PC-3 (cell line): Measurements from ENCODE around the gene SAFB. TPM values are rescaled to one million over a fixed set of nuclear protein-coding genes. Genes with fewer than 3 reads are reported as not detected.
A peak's percentile ranks its signal among the peaks of the same experiment; 100 is the strongest.

ENCODE experiments used
- ATAC-seq: fragments of 200-7000 bp; cut with Tn5 transposase; 2 replicates; pipeline ENCODE4 v1.9.1; 2020; ENCODE audit warnings: mild to moderate bottlenecking, moderate library complexity
- BruUV-seq: library from RNA; stranded (reverse); fragments of 400-500 nt; replicated peaks from 2 replicates; lab custom pipeline; 2021; lab: Mats Ljungman, UMichigan
- CTCF ChIA-PET: fragments of 300-600 bp; sonication (Branson Sonifier 250); formaldehyde crosslinking; loops from one replicate; lab custom pipeline; 2022; ENCODE audit warnings: antibody characterized with exemption; lab: Charles Lee
- POLR2A ChIA-PET: fragments of 300-600 bp; sonication (Branson Sonifier 250); formaldehyde crosslinking; loops from one replicate; lab custom pipeline; 2022; ENCODE audit warnings: antibody characterized with exemption; ENCODE audit not compliant: unreplicated experiment; lab: Charles Lee
- DNase-seq: peaks from one replicate; pipeline ENCODE4 v3.0.0-alpha.2; 2015
- H2AFZ ChIP-seq: fragments of 300-600 bp; sonication (generic); 2 replicates; pipeline ENCODE4 v1.6.0; 2016; ENCODE audit warnings: antibody characterized with exemption, low read length
- H3F3A ChIP-seq: fragments of 300-600 bp; sonication (generic); one replicate; pipeline ENCODE4 v1.6.0; 2017; ENCODE audit warnings: antibody characterized with exemption, low read length, control low read depth, mild to moderate bottlenecking; ENCODE audit not compliant: unreplicated experiment
- H3K27ac ChIP-seq: fragments of 300-600 bp; sonication (generic); 2 replicates; pipeline ENCODE4 v1.5.1; 2016; ENCODE audit warnings: mild to moderate bottlenecking, low read length
- H3K27me3 ChIP-seq: fragments of 300-600 bp; sonication (generic); 2 replicates; pipeline ENCODE4 v1.6.1; 2016; ENCODE audit warnings: low read length, mixed read lengths
- H3K36me3 ChIP-seq: fragments of 300-600 bp; sonication (generic); 2 replicates; pipeline ENCODE4 v1.6.1; 2016; ENCODE audit warnings: low read depth, mixed run types, low read length, mixed read lengths
- H3K4me1 ChIP-seq: fragments of 300-600 bp; sonication (generic); 2 replicates; pipeline ENCODE4 v1.5.1; 2016; ENCODE audit warnings: low read length; ENCODE audit not compliant: insufficient read depth
- H3K4me2 ChIP-seq: fragments of 300-600 bp; sonication (generic); 2 replicates; pipeline ENCODE4 v1.6.0; 2016; ENCODE audit warnings: low read length
- H3K4me3 ChIP-seq: fragments of 300-600 bp; sonication (generic); 2 replicates; pipeline ENCODE4 v1.5.1; 2016; ENCODE audit warnings: mild to moderate bottlenecking, low read length, mixed read lengths
- H3K79me2 ChIP-seq: fragments of 300-600 bp; sonication (generic); 2 replicates; pipeline ENCODE4 v1.6.1; 2017; ENCODE audit warnings: low read length, mixed read lengths
- H3K9ac ChIP-seq: fragments of 300-600 bp; sonication (generic); 2 replicates; pipeline ENCODE4 v1.6.0; 2016; ENCODE audit warnings: mild to moderate bottlenecking, low read length
- H3K9me2 ChIP-seq: fragments of 300-600 bp; sonication (generic); replicated peaks from 2 replicates; pipeline ENCODE4 v1.6.1; 2016; ENCODE audit warnings: mixed run types, low read length, mixed read lengths
- H3K9me3 ChIP-seq: fragments of 300-600 bp; sonication (generic); 2 replicates; pipeline ENCODE4 v1.6.1; 2016; ENCODE audit warnings: low read length, mixed read lengths
- H4K20me1 ChIP-seq: fragments of 300-600 bp; sonication (generic); 2 replicates; pipeline ENCODE4 v1.6.1; 2016; ENCODE audit warnings: low read length, mixed read lengths
- EZH2 ChIP-seq: fragments of 300-600 bp; sonication (generic); IDR thresholded peaks from one replicate; pipeline ENCODE4 v1.6.1; 2017; ENCODE audit warnings: antibody characterized with exemption, mild to moderate bottlenecking, low read length; ENCODE audit not compliant: unreplicated experiment
- EZH2phosphoT487 ChIP-seq: fragments of 300-600 bp; sonication (generic); IDR thresholded peaks from 2 replicates; pipeline ENCODE4 v1.6.1; 2018; ENCODE audit warnings: mild to moderate bottlenecking, antibody characterized with exemption, low read length, borderline replicate concordance
- intact Hi-C: fragments of 100-400 bp; cut with micrococcal nuclease; formaldehyde crosslinking; loops from 2 replicates; pipeline ENCODE4 v1.9.0; 2023
- total RNA-seq: library from RNA; depleted of rRNA; stranded (reverse); fragments of >200 nt; gene quantifications from 2 replicates; pipeline ENCODE4 v1.2.3, GENCODE V29; 2014
- TF ChIP-seq, protein P1 (sequence below): fragments of 300-600 bp; sonication (generic); conservative IDR thresholded peaks from 2 replicates; pipeline ENCODE4 v1.5.1; 2017; ENCODE audit warnings: antibody characterized with exemption, low read depth, mild to moderate bottlenecking, low read length

Gene SAFB
- total RNA-seq, 1 experiment from 2014 or later = 94.9 TPM

DNA sequence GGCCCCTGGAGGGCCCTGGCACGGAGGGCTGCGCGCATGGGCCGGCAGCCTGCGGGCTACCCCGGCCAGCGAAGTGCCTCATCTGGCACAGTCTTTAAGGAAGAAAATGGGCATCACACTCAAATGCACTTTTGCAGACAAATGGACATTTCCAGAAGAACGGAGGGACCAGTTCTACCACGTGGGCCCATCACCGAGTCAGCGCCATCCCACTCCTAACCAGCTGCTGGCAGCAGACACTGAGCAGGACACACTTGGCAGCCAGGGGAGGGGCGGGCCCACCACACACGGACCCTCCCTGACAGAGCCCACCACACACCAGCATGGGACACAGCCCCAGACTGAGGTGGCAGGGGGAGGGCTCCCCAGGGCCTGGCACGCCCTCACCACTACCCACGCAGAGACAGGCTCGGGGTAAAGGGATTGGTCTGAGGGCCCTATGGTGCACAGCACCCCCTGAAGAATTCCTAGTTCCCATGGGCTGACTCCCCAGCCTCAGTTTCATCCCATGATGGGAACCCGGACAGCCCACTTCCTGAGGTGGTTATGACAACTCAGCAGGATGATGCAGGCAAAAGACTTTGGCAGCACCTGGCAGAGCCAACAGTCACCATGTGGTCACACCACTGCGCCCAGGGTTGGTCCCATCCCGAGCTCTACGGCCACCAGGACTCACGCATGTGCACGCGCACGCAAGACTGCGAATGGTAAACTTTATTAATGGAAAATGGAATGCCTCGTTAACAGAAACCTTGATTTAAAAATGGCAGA is 36.4 kb upstream of the SAFB start:
- no TSS peak for BruUV-seq
- H3K9ac ChIP-seq = no peak overlapping the region
- peaks cover 49% of the 10 kb centered on the region for H3K36me3 ChIP-seq
- no peak overlapping the region for H2AFZ ChIP-seq
- DNase-seq = no peak
- intact Hi-C loops = no loop called here
- CTCF ChIA-PET = no interaction called here
- no peaks in the 10 kb centered on the region for H3K4me1 ChIP-seq
- H3K4me2 ChIP-seq = no peak overlapping the region
- no peaks in the 10 kb centered on the region for H3F3A ChIP-seq
- ATAC-seq = no peak
- no peak for TF ChIP-seq EZH2
- TF ChIP-seq EZH2phosphoT487 = no peak
- TF ChIP-seq, protein P1, sequence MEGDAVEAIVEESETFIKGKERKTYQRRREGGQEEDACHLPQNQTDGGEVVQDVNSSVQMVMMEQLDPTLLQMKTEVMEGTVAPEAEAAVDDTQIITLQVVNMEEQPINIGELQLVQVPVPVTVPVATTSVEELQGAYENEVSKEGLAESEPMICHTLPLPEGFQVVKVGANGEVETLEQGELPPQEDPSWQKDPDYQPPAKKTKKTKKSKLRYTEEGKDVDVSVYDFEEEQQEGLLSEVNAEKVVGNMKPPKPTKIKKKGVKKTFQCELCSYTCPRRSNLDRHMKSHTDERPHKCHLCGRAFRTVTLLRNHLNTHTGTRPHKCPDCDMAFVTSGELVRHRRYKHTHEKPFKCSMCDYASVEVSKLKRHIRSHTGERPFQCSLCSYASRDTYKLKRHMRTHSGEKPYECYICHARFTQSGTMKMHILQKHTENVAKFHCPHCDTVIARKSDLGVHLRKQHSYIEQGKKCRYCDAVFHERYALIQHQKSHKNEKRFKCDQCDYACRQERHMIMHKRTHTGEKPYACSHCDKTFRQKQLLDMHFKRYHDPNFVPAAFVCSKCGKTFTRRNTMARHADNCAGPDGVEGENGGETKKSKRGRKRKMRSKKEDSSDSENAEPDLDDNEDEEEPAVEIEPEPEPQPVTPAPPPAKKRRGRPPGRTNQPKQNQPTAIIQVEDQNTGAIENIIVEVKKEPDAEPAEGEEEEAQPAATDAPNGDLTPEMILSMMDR = no peak
- no peak overlapping the region for H3K4me3 ChIP-seq
- POLR2A ChIA-PET = interaction anchor here (0.6 kb wide), 1 partner anchor 944 kb away, joined by 8 read pairs; no protein-coding TSS in a partner anchor
- H3K9me3 ChIP-seq = no peaks in the 10 kb centered on the region
- no peak overlapping the region for H3K27ac ChIP-seq
- no peaks in the 10 kb centered on the region for H3K27me3 ChIP-seq
- H4K20me1 ChIP-seq = 0 out of 2 replicates have a peak, but pooled peaks cover 4% of the 10 kb centered on the region
- no peaks in the 10 kb centered on the region for H3K9me2 ChIP-seq
- H3K79me2 ChIP-seq = no peaks in the 10 kb centered on the region

DNA sequence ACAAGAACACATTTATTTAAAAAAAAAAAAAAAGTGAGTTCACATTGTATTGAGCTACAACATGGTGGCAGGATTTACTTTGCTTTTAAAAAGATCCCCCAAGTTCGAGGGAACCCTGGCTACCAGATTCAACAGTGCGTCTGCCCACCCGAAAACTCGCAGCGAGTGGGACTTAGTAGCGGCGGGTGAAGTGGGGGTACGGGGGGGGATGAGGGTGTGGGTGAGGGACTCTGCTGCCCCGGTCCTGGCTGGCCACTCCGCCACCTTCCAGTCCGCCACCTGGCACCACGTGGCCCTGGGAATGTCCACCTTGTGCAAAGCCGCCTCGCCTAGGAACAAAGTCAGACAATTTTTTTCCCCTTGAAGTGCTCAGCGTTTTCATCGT is 35.8 kb upstream of the SAFB start:
- ATAC-seq (no peak), DNase-seq (no peak)
- no peaks in the 10 kb centered on the region for H3K79me2 ChIP-seq
- H3K9ac ChIP-seq = no peak overlapping the region
- ChIA-PET POLR2A (no interaction called here), CTCF (no interaction called here)
- no peak overlapping the region for H2AFZ ChIP-seq
- peaks cover 55% of the 10 kb centered on the region for H3K36me3 ChIP-seq
- BruUV-seq = TSS peak; percentile 13
- H4K20me1 ChIP-seq = 0 out of 2 replicates have a peak, but pooled peaks cover 4% of the 10 kb centered on the region
- no peak overlapping the region for H3K4me3 ChIP-seq
- H3K27ac ChIP-seq = no peak overlapping the region
- H3K4me2 ChIP-seq = no peak overlapping the region
- intact Hi-C loops = no loop called here
- H3K9me3 ChIP-seq = no peaks in the 10 kb centered on the region
- no peaks in the 10 kb centered on the region for H3K9me2 ChIP-seq
- TF ChIP-seq EZH2 (no peak), EZH2phosphoT487 (no peak)
- TF ChIP-seq, protein P1 = no peak
- no peaks in the 10 kb centered on the region for H3F3A ChIP-seq
- H3K27me3 ChIP-seq = no peaks in the 10 kb centered on the region
- H3K4me1 ChIP-seq = no peaks in the 10 kb centered on the region

DNA sequence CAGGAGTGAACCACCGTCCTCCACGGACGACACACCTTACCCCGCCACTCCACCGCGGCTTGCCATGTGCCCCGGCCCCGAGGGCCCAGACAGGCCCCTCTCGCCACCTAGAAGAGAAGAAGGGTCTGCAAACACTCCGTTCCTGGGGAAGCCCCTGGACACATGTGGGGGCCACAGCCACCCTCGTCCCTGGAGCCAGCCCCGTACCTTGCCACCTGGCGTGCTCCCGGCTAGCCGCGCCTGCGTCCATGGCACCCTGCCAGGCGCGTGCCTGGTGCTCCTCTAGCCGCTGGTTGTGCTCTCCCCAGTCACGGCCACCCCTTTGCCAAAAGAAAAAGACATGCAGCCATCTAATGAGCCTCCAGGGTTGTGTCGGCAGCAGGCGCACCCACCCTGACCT is 35.2 kb upstream of the SAFB start:
- H3K36me3 ChIP-seq = peaks cover 60% of the 10 kb centered on the region
- H3K4me2 ChIP-seq = no peak overlapping the region
- CTCF ChIA-PET = no interaction called here

More for the DNA sequence above, 35.2 kb upstream of the SAFB start:
- Histone ChIP-seq H3K9me3 (no peaks in the 10 kb centered on the region), H3K4me1 (no peaks in the 10 kb centered on the region), H3K9me2 (no peaks in the 10 kb centered on the region), H3F3A (no peaks in the 10 kb centered on the region), H2AFZ (no peak overlapping the region), H3K4me3 (no peak overlapping the region), H3K79me2 (no peaks in the 10 kb centered on the region), H3K9ac (no peak overlapping the region), H4K20me1 (0 out of 2 replicates have a peak, but pooled peaks cover 4% of the 10 kb centered on the region), H3K27ac (no peak overlapping the region), H3K27me3 (no peaks in the 10 kb centered on the region)
- intact Hi-C loops = no loop called here
- no peak for ATAC-seq
- no TSS peak for BruUV-seq
- TF ChIP-seq EZH2 (no peak), EZH2phosphoT487 (no peak)
- TF ChIP-seq, protein P1 = no peak
- POLR2A ChIA-PET = no interaction called here
- no peak for DNase-seq
